ENCODE measurements around the gene B3GALNT1. TPM values are rescaled to one million over a fixed set of nuclear protein-coding genes. Genes with fewer than 3 reads are reported as not detected.

Gene B3GALNT1
- total RNA-seq = under 1 TPM in 2 of 4 donors, not detected in 2; 0.18 to 0.81 TPM

- DNase-seq (no peak), ATAC-seq (peak; percentile 11 to 36)
- peaks cover 0 to 8% of the 10 kb centered on the region in 2 donors for H3K4me1 ChIP-seq
- H3K27me3 ChIP-seq = peaks cover 0 to 12% (median 0%) of the 10 kb centered on the region in 3 donors
- no peak within 1 kb of the TSS for H3K27ac ChIP-seq
- TF ChIP-seq POLR2A (IDR thresholded peaks at IDR 0.05) (no peak), CTCF (IDR thresholded peaks at IDR 0.05 in 4 of 5, conservative IDR thresholded peaks at IDR 0.05 in 1 of 5) (no peak)
- intact Hi-C loops (cut with DNase I; ENCODE audit: low total_unique reads) (no loop called here), in situ Hi-C loops (cut with MboI; ENCODE audit: low sequenced_read_pairs in 4 of 4) (no loop called here)
- H3K9me3 ChIP-seq = no peaks in the 10 kb centered on the region
- peak within 1 kb of the TSS; percentile 50 to 63 (median 58) for H3K4me3 ChIP-seq
- no peaks in the 10 kb centered on the region for H3K36me3 ChIP-seq
Observed at GRCh38 chr3:161104561-161105551, at the start of gene B3GALNT1. Gene B3GALNT1 (minus strand): TSS chr3:161105349. CDS start chr3:161086754, 18,595 bp downstream.

GRCh38 chr3:161153480-161153879 is 48.3 kb upstream of the B3GALNT1 start:
- Histone ChIP-seq H3K4me3 (no peak overlapping the region), H3K36me3 (no peaks in the 10 kb centered on the region), H3K4me1 (no peaks in the 10 kb centered on the region), H3K9me3 (no peaks in the 10 kb centered on the region), H3K27me3 (no peaks in the 10 kb centered on the region), H3K27ac (no peak overlapping the region)
- DNase-seq = no peak
- in situ Hi-C loops (cut with MboI; ENCODE audit: low sequenced_read_pairs in 4 of 4) = no loop called here
- TF ChIP-seq CTCF (IDR thresholded peaks at IDR 0.05 in 4 of 5, conservative IDR thresholded peaks at IDR 0.05 in 1 of 5) (no peak), POLR2A (IDR thresholded peaks at IDR 0.05) (no peak)
- ATAC-seq = no peak
- intact Hi-C loops (cut with DNase I; ENCODE audit: low total_unique reads) = no loop called here

GRCh38 chr3:161150001-161150525 is 44.9 kb upstream of the B3GALNT1 start:
- DNase-seq (no peak), ATAC-seq (no peak)
- Histone ChIP-seq H3K27me3 (no peaks in the 10 kb centered on the region), H3K27ac (no peak overlapping the region), H3K4me1 (no peaks in the 10 kb centered on the region), H3K4me3 (no peak overlapping the region), H3K36me3 (no peaks in the 10 kb centered on the region), H3K9me3 (no peaks in the 10 kb centered on the region)
- intact Hi-C loops (cut with DNase I; ENCODE audit: low total_unique reads) (no loop called here), in situ Hi-C loops (cut with MboI; ENCODE audit: low sequenced_read_pairs in 4 of 4) (no loop called here)
- TF ChIP-seq CTCF (IDR thresholded peaks at IDR 0.05 in 4 of 5, conservative IDR thresholded peaks at IDR 0.05 in 1 of 5) = no peak
- no peak for TF ChIP-seq POLR2A (IDR thresholded peaks at IDR 0.05)

- H3K27ac ChIP-seq = no peak overlapping the region
- H3K36me3 ChIP-seq = no peaks in the 10 kb centered on the region
- no peak for ATAC-seq
- H3K4me1 ChIP-seq = no peaks in the 10 kb centered on the region
- in situ Hi-C loops (cut with MboI; ENCODE audit: low sequenced_read_pairs in 4 of 4) = no loop called here
- intact Hi-C loops (cut with DNase I; ENCODE audit: low total_unique reads) = no loop called here
- DNase-seq = no peak
- no peaks in the 10 kb centered on the region for H3K27me3 ChIP-seq
- TF ChIP-seq CTCF (IDR thresholded peaks at IDR 0.05 in 4 of 5, conservative IDR thresholded peaks at IDR 0.05 in 1 of 5) (no peak), POLR2A (IDR thresholded peaks at IDR 0.05) (no peak)
- H3K9me3 ChIP-seq = no peaks in the 10 kb centered on the region
- no peak overlapping the region for H3K4me3 ChIP-seq
Observed at GRCh38 chr3:161149529-161149928, 44.4 kb upstream of the B3GALNT1 start.

Data from gastrocnemius medialis (tissue), 4 donors.